ENCODE results near the gene LRRC74A.
"Not testable (repeated sequence)": the region's sequence is repeated elsewhere in the genome, so short reads cannot be mapped to it uniquely, and the experiment has no call there.

LRRC74A gene

DNA sequence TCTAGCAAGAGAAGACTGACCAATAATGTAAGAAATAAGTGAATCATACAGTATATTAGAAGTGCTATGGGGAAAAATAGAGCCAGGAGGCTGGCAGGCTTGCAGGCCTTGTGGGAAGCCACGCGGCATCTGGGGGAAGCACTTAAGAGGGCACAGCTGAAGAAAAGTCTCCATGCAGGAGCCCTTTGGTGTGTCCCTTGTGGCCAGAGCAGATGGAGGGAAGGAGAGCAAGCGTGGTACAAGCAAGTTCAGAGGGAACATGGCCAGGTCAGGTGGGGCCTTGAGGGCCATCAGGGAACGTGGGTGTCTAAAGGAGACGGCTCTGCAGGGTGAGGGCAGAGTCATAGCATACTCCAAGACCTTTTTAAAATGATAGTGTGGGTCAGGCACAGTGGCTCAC, 51.7 kb downstream of the LRRC74A start:
- TF ChIP-seq ZNF274 (IDR thresholded peaks at IDR 0.05; ENCODE audit: low read depth, low read length): no peak
- no peak overlapping the region for H3K4me3 ChIP-seq (ENCODE audit: low read length)

DNA sequence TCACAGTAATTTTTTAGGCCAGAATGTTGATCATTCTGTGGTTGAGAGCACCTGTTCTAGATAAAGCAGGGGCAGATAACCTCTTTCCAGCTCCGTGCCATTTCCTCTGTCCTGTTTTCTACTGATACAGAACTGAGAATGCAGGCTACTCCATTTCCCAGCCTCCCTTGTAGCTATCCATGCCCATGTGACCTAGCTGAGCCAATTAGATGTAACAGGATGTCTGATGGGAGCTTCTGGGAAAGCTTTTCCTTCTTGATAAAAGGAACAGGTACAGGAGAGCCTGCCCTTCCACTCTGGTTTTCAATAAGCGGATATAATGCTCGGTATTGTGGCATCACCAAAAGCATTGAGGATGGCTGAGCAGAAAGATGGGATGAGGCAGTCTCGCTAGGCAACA, 54.2 kb downstream of the LRRC74A start:
- TF ChIP-seq ZNF274 (IDR thresholded peaks at IDR 0.05; ENCODE audit: low read depth, low read length): no peak

DNA sequence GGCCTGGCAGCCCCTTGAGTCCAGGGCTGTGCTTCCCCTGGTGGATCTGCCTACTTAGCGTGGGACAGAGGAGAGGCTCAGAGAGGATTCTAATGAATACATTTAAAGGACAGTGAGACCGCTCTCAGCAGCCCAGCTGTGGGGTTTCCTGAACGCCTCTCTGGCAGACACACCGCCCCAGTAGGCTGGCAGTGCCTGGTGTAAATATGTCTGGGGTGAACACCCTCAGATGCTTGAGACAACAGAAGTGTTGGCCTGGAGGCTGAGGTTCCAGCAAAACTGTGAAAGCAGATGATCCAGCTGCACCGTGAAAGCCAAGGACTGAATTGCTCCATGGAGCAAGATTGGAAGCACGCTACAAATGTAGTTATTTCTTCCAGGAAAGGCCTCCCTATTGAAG, 55.1 kb downstream of the LRRC74A start:
- no peak overlapping the region for H3K4me3 ChIP-seq (ENCODE audit: low read length)
- TF ChIP-seq ZNF274 (IDR thresholded peaks at IDR 0.05; ENCODE audit: low read depth, low read length): no peak

More for the DNA sequence above, 54.2 kb downstream of the LRRC74A start:
- no peak overlapping the region for H3K4me3 ChIP-seq (ENCODE audit: low read length)

DNA sequence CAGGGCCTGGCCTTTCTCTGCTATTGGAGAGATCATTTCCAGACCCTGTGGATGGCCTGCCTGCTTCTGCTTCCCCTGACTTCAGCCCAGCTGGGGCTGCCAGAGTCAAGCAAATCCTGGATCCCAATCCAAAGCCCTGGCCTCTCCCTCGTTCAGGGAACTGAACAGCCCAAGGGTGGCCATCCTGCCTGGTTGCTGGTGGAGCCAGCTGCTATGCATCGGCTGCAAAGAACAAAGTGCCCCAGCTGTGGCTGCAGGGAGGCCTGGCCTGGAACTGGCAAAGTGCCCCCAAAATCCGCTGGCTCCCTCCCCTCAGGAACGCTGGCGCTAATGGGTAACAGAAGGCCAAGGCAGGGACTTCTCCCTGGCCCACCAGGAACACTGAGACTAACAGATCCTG, 56.4 kb downstream of the LRRC74A start:
- TF ChIP-seq ZNF274 (IDR thresholded peaks at IDR 0.05; ENCODE audit: low read depth, low read length): no peak

DNA sequence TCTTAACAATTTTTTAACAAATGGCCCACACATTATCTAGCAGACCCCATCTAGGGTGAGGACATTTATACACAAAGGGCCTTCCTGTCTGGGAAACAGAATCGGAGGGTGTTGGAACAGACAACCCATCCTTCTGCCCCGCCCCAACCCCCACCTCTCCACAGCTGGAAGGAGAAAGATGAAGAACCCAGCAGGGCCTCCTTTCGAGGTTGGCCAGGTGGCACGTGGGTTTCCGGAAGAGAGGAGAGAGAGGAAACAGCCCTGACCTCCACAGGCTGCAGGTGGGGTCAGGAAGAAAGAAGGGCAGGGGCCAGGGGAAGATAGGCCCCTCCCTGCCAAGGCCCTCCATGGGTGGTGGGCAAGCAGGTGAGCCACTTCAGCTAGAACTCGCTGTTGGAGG, 57.2 kb downstream of the LRRC74A start:
- H3K4me3 ChIP-seq (ENCODE audit: low read length): no peak overlapping the region
- TF ChIP-seq ZNF274 (IDR thresholded peaks at IDR 0.05; ENCODE audit: low read depth, low read length): no peak

More for the DNA sequence above, 56.4 kb downstream of the LRRC74A start:
- H3K4me3 ChIP-seq (ENCODE audit: low read length): no peak overlapping the region

DNA sequence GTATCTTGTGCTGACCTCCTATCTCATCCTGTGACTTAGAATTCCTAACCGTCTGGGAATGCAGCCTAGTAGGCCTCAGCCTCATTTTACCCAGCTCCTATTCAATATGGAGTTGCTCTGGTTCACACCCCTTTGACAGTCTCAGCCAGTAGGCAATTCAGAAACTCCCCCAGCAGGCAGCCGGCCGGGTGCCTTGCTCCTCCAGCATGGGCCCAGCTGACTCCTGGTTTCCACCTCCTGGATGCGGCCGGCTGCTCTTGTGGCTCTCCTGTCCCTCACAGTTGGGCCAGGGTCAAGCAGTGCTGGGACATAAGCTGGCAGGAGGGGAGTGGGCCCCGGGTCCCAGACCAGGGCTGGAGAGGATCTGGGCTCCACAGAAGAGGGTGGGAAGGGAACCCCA, 58.2 kb downstream of the LRRC74A start:
- H3K4me3 ChIP-seq (ENCODE audit: low read length): no peak overlapping the region
- TF ChIP-seq ZNF274 (IDR thresholded peaks at IDR 0.05; ENCODE audit: low read depth, low read length): no peak

DNA sequence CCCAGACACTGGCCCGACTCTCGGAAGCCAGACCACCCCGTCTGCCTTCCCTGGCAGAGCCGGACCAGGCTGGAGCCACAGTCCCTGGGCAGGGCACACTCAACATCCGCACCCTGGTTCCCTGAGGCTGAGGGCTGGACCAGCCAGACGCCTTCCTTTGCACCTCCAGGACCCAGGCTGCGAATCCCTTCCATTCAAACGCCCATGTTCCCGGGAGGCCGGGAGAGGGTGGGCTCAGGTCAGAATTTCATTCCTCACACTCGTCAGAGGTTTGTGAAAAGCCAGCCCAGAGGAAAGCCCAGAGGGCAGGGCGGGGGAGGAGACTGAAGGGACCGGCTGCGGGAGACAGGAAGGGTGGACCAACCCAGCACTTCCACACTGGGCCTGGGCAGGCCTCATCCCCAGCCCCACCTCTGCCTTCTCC, 58.7 kb downstream of the LRRC74A start:
- no peak for TF ChIP-seq ZNF274 (IDR thresholded peaks at IDR 0.05; ENCODE audit: low read depth, low read length)

DNA sequence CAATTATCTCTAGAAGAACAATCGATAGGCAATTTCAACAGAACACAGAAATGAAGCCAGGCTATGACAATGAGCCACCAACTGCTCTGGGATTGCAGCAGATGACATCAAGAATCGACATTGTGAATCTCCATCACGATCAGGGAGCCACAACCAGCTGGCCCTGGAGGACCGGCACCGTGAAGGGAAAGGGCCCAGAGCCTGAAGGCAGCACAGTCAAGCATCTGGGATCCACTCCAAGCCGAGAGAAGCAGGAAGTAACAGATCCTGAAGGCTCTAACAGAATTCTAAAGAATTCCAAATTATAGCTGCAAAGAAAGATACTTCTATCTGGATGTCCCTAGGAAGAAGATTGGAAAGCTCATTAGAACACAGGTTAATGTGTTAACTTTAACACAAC, 61.0 kb downstream of the LRRC74A start:
- no peak for TF ChIP-seq ZNF274 (IDR thresholded peaks at IDR 0.05; ENCODE audit: low read depth, low read length)
- H3K4me3 ChIP-seq (ENCODE audit: low read length): no peak overlapping the region

More for the DNA sequence above, 58.7 kb downstream of the LRRC74A start:
- no peak overlapping the region for H3K4me3 ChIP-seq (ENCODE audit: low read length)

DNA sequence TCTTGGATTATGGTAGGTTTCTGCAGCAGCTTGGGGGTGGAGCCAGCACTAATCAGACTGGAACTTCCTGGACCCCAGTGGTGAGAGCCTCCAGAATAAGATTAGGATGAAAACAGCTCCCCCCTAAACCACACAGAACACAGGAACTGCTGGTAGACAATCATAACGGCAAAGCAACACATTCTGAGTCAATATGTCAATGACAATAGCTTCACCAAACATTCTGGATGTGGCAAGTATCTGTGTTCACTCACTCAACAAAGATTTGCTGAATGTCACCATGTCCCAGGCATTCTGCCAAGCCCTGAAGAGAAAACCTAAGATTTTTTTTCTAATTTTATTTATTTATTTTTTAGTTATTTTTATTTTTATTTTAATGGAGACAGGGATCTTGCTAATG, 65.2 kb downstream of the LRRC74A start:
- no peak for TF ChIP-seq ZNF274 (IDR thresholded peaks at IDR 0.05; ENCODE audit: low read depth, low read length)
- no peak overlapping the region for H3K4me3 ChIP-seq (ENCODE audit: low read length)

DNA sequence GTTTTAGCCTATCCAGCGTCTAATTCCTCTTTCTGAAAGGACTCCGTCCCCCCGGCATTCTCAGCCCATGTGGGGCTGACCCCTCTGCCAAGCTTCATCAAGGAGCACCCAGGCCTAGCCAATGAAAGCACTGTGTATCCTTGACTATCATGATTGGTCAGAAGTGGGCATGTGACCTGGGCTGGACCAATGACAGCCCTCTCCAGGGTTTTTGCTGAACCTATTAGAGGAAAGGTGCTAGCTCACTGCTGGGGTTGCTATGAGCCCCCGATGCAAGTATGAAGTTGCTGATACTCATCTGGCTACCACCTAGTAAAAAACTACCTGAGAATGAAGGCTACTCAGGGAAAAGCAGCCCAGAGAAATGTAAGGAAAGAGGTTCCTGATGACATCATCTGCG, 68.1 kb downstream of the LRRC74A start:
- H3K4me3 ChIP-seq (ENCODE audit: low read length): no peak overlapping the region
- TF ChIP-seq ZNF274 (IDR thresholded peaks at IDR 0.05; ENCODE audit: low read depth, low read length): no peak

DNA sequence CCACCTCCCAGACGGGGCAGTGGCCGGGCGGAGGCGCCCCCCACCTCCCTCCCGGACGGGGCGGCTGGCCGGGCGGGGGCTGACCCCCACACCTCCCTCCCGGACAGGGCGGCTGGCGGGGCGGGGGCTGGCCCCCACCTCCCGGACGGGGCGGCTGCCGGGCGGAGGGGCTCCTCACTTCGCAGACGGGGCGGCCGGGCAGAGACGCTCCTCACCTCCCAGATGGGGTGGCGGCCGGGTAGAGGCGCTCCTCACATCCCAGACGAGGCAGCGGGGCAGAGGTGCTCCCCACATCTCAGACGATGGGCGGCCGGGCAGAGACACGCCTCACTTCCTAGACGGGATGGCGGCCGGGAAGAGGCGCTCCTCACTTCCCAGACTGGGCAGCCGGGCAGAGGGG, 71.8 kb downstream of the LRRC74A start:
- not testable (repeated sequence) for H3K4me3 ChIP-seq (ENCODE audit: low read length)

DNA sequence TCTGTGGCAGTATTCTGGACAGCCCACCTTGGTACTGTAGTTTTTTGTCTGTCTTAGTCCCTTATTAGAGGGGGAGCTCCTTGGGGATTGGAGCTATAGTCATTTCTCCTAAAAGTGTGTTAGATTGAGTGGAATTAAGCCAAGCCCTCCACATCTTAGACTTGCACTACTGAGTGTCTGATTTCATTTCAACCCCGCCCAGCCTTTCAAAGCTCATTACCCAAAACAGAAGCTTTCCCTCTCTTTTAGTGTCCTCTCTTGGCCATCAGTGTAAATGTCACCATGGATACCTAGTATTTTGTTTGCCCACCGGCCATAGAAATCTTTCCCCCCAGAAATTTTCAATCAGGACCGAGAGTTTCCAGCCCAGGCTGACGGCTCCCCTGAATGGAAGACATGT, 74.5 kb downstream of the LRRC74A start:
- H3K4me3 ChIP-seq (ENCODE audit: low read length): no peak overlapping the region
- TF ChIP-seq ZNF274 (IDR thresholded peaks at IDR 0.05; ENCODE audit: low read depth, low read length): no peak

DNA sequence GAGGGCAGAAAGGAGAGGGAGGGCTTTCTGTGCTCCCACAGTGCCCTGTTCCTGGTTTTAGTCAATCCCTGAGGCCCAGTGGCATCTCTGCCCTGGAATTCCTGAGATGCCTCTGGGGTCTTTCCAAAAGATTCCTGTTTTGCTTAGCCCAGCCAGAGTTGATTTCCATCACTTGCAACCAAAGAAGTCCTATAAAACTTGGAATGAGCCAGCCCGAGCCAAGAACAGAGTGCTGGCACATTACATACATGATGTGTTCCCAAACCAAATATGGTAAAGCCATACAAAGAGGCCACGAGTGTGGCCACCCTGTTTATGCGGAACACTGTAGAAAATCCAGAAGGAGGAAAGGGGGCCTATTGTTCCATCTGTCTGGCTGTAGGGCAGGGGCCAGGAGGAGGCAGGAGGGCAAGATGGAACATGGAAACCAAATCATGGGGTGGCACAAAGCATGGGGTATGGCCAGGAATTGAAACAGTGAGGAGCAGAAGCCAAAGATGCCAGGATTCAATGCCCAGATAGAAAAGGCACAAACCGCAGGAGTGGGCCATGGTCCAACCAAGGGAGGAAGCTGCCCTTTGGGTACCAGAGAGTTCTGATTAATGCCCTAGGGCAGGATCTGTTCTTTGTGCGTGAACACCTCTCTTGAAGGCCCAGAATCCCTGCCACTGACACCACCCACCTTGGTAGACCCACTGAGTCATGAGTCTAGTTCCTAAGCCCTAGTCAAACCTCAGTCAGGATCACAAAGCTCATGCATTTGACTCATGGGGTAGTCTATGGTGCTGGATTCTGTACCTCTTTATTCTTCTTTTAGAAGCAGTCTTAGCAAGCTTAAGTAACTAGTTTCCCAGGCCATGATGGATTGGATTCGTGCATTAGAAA, 75.2 kb downstream of the LRRC74A start:
- no peak overlapping the region for H3K4me3 ChIP-seq (ENCODE audit: low read length)
- no peak for TF ChIP-seq ZNF274 (IDR thresholded peaks at IDR 0.05; ENCODE audit: low read depth, low read length)

DNA sequence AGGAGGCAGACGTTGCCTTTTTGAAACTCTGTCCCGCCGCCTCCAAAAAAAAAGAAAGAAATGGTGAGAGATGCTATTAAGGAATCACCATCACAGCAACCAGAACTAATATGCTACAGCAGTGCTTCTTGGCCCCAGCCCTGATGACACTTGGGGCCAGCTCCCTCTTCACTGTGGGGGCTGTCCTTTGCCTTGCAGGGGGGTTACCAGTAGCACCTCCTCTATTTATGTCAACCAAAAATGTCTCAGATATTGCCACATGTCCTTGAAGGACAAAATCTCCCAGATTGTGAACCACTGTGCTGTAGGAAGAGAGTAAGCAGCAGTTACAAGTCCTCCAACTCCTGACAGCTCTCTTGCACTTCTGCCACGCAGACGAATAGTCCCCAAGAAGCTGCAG, 76.4 kb downstream of the LRRC74A start:
- H3K4me3 ChIP-seq (ENCODE audit: low read length): no peak overlapping the region
- no peak for TF ChIP-seq ZNF274 (IDR thresholded peaks at IDR 0.05; ENCODE audit: low read depth, low read length)

DNA sequence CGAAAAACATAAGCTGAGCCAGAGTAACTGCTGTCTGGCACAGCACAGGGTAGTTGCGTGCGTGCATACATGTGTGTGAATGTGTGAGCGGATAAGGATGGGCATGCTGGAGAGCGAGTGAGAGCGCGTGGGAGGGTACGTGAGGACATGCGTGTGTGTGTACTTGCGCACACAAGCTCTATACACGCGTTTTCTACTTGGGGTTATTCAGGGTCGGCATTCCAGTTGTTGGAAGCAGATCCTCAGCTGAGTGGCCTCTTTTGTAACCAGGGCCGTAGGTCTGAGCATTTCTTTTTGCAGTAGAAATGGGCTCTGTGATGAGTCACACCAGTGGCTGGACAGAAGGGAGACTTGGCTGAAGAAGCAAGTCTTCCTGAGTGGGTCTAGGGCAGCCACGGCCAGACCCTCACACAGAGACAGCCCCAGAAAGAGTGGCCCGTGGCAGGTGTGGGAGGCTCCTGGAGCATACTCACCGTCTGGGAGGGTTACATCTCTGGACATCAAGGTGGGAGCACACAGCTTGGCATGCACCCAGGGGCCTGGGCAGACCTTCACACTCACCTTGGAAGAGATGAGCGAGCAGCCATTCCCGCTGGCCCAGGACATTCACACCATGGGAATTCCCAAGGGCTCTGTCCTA, 78.0 kb downstream of the LRRC74A start:
- TF ChIP-seq ZNF274 (IDR thresholded peaks at IDR 0.05; ENCODE audit: low read depth, low read length): no peak
- no peak overlapping the region for H3K4me3 ChIP-seq (ENCODE audit: low read length)

All from GM08714 (cell line).